A549 (cell line): ENCODE data around the gene SLC27A2.

Experiments
- CTCF ChIP-seq: fragments of >200 bp; sonication (Bioruptor Twin); formaldehyde crosslinking; IDR thresholded peaks from 3 replicates; pipeline ENCODE4 v1.5.1; 2016
- KDM5A ChIP-seq: fragments of 200-600 bp; sonication (generic); IDR thresholded peaks from 2 replicates; pipeline ENCODE4 v1.6.1; 2016; ENCODE audit warnings: antibody characterized with exemption, mild to moderate bottlenecking
- MAX ChIP-seq: IDR thresholded peaks from 2 replicates; pipeline ENCODE4 v1.6.1; 2012
- POLR2A ChIP-seq: IDR thresholded peaks from 2 replicates; pipeline ENCODE4 v1.6.1; 2012; ENCODE audit warnings: mild to moderate bottlenecking, low read length

GRCh38 chr15:50187997-50188396, 6.0 kb downstream of the SLC27A2 start:
- TF ChIP-seq POLR2A, result no peak
- no peak for TF ChIP-seq MAX
- no peak for TF ChIP-seq CTCF
- no peak for TF ChIP-seq KDM5A
